IPS DF 6.9 (cell line): Measurements from ENCODE around the gene ERCC6.

Experiments
- DNase-seq: peaks from one replicate; pipeline ENCODE4 v3.0.0-alpha.2; 2013; ENCODE audit warnings: low read depth, low spot score
- H3K27ac ChIP-seq: one replicate; pipeline ENCODE4 v1.5.1; 2013; ENCODE audit warnings: low read length, control low read depth
- H3K27me3 ChIP-seq: 2 replicates; pipeline ENCODE4 v1.6.1; 2013; ENCODE audit warnings: mild to moderate bottlenecking, low read length; ENCODE audit not compliant: control insufficient read depth, insufficient read depth
- H3K36me3 ChIP-seq: 2 replicates; pipeline ENCODE4 v1.6.1; 2013; ENCODE audit warnings: low read length; ENCODE audit not compliant: control insufficient read depth, insufficient read depth
- H3K4me1 ChIP-seq: 2 replicates; pipeline ENCODE4 v1.6.1; 2013; ENCODE audit warnings: low read length; ENCODE audit not compliant: control insufficient read depth, insufficient read depth
- H3K4me3 ChIP-seq: 2 replicates; pipeline ENCODE4 v1.5.1; 2013; ENCODE audit warnings: mild to moderate bottlenecking, low read length
- H3K9me3 ChIP-seq: 2 replicates; pipeline ENCODE4 v1.6.1; 2013; ENCODE audit warnings: low read length, inconsistent platforms; ENCODE audit not compliant: control insufficient read depth, insufficient read depth
- WGBS: extraction: QIAGEN DNeasy Blood & Tissue Kit; methylation state at CpG from one replicate; pipeline ENCODE4 v1.1.7; 2013; ENCODE audit warnings: mixed read lengths, missing lambda C conversion rate; ENCODE audit not compliant: insufficient read length, insufficient coverage; 5-methylcytosine and 5-hydroxymethylcytosine counted together

ERCC6 gene

DNA sequence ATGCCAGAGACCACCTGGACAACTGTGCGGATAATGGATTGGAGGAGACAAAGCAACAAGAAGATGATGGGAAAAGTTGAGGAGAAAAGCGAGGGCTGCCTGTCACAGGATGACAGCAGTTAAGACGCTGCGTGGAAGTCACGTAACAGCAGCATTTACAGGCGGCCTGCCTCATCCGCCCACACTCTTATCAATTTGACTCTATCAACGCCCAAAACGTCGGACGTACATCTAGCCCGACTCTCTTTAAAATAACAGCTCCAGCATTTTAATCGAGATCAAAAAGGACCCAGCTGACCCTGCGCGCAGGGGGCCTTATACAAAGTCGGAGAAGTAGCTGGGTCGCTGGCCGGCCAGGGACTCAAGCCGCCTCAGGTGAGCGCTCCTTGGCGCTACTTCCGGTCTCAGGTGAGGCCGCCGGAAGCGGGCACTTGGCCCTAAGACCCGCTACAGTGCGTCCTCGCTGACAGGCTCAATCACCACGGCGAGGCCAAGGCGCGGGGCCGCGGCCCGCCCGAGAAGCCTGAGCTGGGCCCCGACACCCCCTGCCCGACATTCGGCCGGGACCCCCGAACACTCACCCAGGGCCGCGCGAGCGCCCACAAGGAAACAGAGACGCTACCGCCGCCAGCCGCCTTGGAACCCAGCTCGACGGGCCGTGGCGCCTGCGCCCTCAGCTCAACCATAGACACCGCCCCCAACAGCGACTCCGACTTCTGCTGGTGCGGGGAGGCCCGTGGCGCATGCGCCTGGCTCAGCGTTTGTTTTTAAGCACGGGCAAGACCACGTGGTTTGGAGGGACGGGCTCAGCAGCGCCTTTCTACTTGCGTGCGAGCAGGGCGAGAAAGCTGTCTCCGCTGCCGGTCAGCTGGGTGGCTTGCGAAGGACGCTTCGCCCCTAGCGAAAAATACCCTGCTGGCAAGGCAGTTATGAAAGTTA lies at the start of gene ERCC6:
Gene ERCC6, minus strand, starts transcription at position 741 of the 939 bp plus-strand sequence.
- no CpG with 5 or more reads among the region's 75 CpGs for WGBS
- no peaks in the 10 kb centered on the region for H3K9me3 ChIP-seq
- DNase-seq: peak; percentile 87
- H3K4me1 ChIP-seq: peaks cover 4% of the 10 kb centered on the region
- peaks cover 2% of the 10 kb centered on the region; the same call in 1 of the 2 replicates for H3K27me3 ChIP-seq
- peak within 1 kb of the TSS; percentile 70; the same call in 1 of the 2 replicates for H3K4me3 ChIP-seq
- H3K27ac ChIP-seq: no peak within 1 kb of the TSS
- no peaks in the 10 kb centered on the region for H3K36me3 ChIP-seq

DNA sequence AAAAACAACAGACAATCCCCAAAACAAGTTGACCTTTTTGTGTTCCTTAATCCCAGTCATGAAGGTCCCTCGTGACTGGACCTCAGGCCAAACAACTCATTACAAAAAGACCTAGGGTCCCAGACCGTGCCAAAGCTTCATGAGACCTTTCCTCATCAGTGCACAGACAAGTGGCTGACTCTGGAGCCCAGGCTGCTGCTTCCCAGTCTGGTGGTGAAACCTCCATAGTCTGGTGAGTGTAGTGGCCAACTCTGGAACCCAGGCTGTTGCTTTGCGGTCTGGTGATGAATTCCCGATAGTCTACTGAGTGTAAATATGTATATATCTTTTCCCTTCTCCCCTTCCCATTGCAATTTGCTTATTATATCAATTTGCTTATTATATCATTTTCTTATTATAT lies 49.1 kb upstream of the ERCC6 start:
- no CpG with 5 or more reads among the region's 4 CpGs for WGBS
- H3K4me3 ChIP-seq: no peak overlapping the region
- no peak for DNase-seq

DNA sequence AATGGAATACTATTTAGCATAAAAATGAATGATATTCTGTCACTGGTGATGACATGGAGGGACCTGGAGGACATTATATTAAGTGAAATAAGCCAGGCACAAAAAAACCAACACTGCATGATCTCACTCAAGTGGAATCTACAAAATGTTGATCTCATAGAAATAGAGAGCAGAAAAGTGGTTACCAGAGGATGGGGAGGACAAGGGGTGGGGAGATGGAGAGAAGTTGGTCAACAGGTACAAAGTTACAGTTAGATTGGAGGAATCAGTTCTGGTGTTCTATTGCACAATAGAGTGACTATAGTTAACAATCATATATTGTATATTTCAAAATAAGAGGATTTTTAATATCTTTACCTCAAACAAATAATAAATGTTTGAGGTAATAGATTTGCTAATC lies 46.5 kb upstream of the ERCC6 start:
- Histone ChIP-seq H3K4me3 (no peak overlapping the region), H3K4me1 (no peaks in the 10 kb centered on the region), H3K27ac (no peak overlapping the region), H3K27me3 (no peaks in the 10 kb centered on the region), H3K36me3 (no peaks in the 10 kb centered on the region), H3K9me3 (no peaks in the 10 kb centered on the region)
- DNase-seq: no peak

More for the DNA sequence above, 49.1 kb upstream of the ERCC6 start:
- Histone ChIP-seq H3K27ac (no peak overlapping the region), H3K4me1 (no peaks in the 10 kb centered on the region), H3K9me3 (no peaks in the 10 kb centered on the region), H3K36me3 (no peaks in the 10 kb centered on the region), H3K27me3 (no peaks in the 10 kb centered on the region)

DNA sequence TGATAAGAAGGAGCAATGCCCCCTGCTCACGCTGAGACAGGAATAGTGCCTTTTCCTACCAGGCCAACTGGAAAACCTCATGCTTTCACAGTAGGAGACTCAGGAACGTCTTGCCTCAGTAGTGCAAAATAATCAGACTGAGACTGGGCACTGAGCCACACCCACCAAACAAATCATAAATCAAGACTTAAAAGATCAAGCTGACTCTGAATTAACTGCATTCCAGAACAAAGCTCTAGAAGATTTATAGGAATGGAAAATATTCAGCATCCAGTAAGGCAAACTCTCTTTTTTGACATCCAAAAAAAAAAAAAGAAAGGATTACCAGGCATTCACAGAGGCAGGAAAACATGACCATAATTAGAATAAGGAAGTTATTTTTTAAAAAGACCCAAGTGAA lies 40.7 kb upstream of the ERCC6 start:
- WGBS: no CpG with 5 or more reads among the region's 2 CpGs

DNA sequence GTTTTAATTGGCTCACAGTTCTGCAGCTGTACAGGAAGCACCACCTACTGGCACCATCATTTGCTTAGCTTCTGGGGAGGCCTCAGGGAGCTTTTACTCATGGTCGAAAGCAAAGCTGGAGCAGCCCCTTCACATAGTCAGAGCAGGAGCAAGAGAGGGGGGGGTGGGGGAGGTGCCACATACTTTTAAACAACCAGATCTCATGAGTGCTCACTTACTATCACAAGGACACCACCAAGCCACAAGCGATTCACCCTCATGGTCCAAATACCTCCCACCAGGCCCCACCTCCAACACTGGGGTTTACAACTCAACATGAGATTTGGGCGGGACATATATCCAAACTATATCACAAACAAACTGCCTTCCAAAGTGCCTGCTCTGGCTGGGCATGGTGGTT lies 39.5 kb upstream of the ERCC6 start:
- no peaks in the 10 kb centered on the region for H3K4me1 ChIP-seq
- DNase-seq: no peak
- no peak overlapping the region for H3K4me3 ChIP-seq
- no peak overlapping the region for H3K27ac ChIP-seq
- no CpG with 5 or more reads among the region's 3 CpGs for WGBS
- no peaks in the 10 kb centered on the region for H3K36me3 ChIP-seq
- no peaks in the 10 kb centered on the region for H3K9me3 ChIP-seq
- no peaks in the 10 kb centered on the region for H3K27me3 ChIP-seq

More for the DNA sequence above, 40.7 kb upstream of the ERCC6 start:
- H3K4me3 ChIP-seq: no peak overlapping the region; the same call in 1 of the 2 replicates
- H3K36me3 ChIP-seq: no peaks in the 10 kb centered on the region
- H3K9me3 ChIP-seq: no peaks in the 10 kb centered on the region
- no peaks in the 10 kb centered on the region for H3K4me1 ChIP-seq
- H3K27me3 ChIP-seq: no peaks in the 10 kb centered on the region
- no peak overlapping the region for H3K27ac ChIP-seq
- no peak for DNase-seq

DNA sequence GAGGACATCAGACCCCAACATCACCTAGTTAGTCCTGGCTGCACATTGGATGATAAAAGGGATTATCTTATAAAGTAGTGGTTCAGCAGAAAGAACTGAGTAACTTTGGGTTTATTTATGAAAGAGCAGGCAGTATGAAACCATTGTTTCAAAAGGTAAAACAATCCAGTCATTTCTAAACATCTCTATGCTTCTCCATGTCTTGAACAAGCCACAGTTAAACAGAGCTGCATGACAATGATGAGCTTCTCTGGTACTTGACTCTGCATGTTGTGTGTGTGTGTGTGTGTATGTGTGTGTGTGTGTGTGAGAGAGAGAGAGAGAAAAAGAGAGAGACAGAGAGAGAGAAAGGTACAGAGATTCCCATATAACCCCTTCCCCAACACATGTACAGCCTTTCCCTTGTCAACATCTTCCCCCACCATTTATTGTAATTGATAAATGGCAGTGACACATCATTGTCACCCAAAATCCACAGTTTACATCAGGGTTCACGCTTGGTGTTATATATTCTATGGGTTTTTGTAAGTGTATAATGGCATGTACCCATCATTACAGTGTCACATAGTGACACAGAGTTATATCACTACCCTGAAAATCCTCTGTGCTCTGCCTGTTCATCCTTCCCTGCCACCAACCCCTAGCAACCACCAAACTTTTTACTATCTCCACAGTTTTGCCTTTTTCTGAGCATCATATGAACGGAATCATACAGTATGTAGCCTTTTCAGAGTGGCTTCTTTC lies 38.4 kb upstream of the ERCC6 start:
- no CpG with 5 or more reads among the region's 2 CpGs for WGBS
- Histone ChIP-seq H3K27me3 (no peaks in the 10 kb centered on the region), H3K27ac (no peak overlapping the region), H3K9me3 (no peaks in the 10 kb centered on the region), H3K4me3 (no peak overlapping the region), H3K4me1 (no peaks in the 10 kb centered on the region), H3K36me3 (no peaks in the 10 kb centered on the region)
- DNase-seq: no peak

DNA sequence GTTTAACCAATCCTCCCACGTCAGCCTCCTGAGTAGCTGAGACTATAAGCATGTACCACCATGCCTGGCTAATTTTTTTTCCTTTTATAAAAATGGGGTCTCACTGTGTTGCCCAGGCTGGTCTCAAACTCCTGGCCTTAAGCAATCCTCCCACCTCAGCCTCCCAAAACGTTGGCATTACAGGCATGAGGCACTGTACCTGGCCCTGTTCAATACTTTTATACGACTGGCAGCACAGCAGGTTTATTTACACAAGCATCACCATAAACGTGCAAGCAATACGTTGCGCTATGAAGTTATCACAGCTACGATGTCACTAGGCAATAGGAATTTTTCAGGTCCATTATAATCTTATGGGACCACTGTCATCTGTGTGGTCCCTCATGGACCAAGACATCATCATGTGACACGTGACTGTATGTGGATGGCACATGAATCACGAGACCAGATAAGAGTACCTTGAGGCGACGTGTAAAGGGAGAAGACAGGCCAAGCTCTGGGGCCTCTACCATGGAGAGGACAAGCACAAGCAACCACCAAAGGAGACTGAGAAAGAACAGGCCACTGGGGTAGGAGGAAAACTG lies 36.7 kb upstream of the ERCC6 start:
- WGBS: no CpG with 5 or more reads among the region's 11 CpGs
- Histone ChIP-seq H3K4me3 (no peak overlapping the region), H3K27me3 (no peaks in the 10 kb centered on the region; the same call in 1 of the 2 replicates), H3K4me1 (no peaks in the 10 kb centered on the region), H3K9me3 (no peaks in the 10 kb centered on the region), H3K27ac (no peak overlapping the region), H3K36me3 (no peaks in the 10 kb centered on the region)
- no peak for DNase-seq

DNA sequence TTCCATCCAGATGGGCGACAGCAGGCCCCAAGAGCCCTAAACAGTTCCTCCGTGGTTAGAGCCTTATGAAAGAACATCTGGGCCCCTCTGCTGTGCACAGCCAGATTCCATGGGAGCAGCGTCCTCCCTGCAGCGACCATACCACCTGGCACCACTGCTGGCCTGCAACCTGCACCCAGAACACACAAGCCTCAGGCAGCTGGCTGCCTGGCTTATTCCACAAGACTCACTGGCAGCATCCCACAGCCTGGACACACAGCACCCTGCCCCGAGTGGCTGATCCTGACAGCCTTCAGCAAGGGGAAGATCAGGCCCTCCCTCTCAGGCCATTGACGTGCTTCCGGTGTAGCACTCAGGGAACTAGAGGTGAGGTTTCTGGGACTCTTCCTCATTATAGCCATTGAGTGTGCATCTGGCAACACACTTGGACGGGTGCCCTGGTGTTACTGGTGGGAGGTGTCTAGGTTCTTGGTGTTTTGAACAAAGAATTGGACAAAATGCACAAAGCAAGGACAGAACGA lies 33.7 kb upstream of the ERCC6 start:
- Histone ChIP-seq H3K9me3 (no peaks in the 10 kb centered on the region), H3K27me3 (no peaks in the 10 kb centered on the region; the same call in 1 of the 2 replicates), H3K4me1 (no peaks in the 10 kb centered on the region), H3K27ac (no peak overlapping the region), H3K4me3 (no peak overlapping the region), H3K36me3 (no peaks in the 10 kb centered on the region)
- DNase-seq: no peak
- no CpG with 5 or more reads among the region's 9 CpGs for WGBS

DNA sequence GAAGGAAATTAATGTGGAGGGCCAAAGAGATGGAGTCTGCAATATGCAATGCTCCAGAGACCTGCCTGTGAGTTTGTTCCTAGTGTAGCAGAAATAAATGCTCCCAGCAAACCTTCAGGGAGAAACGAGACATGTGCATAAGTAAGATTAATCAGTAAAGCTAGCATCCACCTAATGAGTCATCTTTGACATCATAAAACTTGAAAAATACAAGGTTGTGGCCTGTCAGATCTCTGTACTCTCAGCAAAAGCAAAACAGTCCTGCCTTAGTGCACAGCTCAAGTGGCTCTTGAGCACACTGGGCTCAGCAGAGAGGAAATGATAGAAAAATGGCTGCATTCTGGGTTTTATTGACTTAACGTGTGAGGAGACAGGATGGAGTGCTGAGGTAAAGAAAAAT lies 32.5 kb upstream of the ERCC6 start:
- Histone ChIP-seq H3K27ac (no peak overlapping the region), H3K9me3 (no peaks in the 10 kb centered on the region), H3K4me1 (no peaks in the 10 kb centered on the region), H3K4me3 (no peak overlapping the region), H3K36me3 (no peaks in the 10 kb centered on the region), H3K27me3 (no peaks in the 10 kb centered on the region; the same call in 1 of the 2 replicates)
- DNase-seq: no peak
- WGBS: no CpG with 5 or more reads among the region's 2 CpGs

DNA sequence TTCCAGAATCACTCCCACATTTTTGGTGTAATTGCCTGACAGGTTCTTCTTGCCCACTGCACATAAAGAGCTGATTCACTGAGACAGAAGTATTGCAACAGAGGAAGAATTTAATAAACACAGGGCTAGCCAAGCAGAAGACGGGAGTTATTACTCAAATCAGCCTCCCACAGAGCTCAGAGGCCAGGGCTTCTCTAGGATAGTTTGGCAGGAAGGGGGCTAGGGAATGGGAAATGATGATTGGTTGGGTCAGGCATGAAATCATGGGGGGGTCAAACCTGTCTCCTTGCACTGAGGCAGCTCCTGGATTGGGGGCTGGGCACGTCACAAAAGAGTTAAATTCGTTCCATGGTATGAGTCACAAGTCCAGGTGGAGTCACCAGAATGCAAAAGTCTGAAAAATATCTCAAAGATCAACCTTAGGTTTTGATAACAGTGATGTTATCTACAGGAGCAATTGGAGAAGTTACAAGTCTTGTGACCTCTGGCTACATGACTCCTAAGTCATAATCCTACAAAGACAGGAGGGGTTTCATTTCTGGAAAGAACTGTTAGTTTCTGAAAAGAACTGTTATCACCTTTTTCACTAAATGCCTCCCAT lies 30.2 kb upstream of the ERCC6 start:
- DNase-seq: no peak
- no peak overlapping the region for H3K27ac ChIP-seq

More for the DNA sequence above, 30.2 kb upstream of the ERCC6 start:
- no peaks in the 10 kb centered on the region for H3K4me1 ChIP-seq
- no CpG with 5 or more reads among the region's 3 CpGs for WGBS
- no peaks in the 10 kb centered on the region; the same call in 1 of the 2 replicates for H3K27me3 ChIP-seq
- H3K36me3 ChIP-seq: no peaks in the 10 kb centered on the region
- no peaks in the 10 kb centered on the region for H3K9me3 ChIP-seq
- H3K4me3 ChIP-seq: no peak overlapping the region
